Adipocyte (in vitro differentiated cells): ENCODE data around the gene AP4E1.
"Not testable (repeated sequence)": the region's sequence is repeated elsewhere in the genome, so short reads cannot be mapped to it uniquely, and the experiment has no call there.

Experiments
- DNase-seq: peaks from one replicate; pipeline ENCODE4 v3.0.0-alpha.2; 2015; ENCODE audit warnings: low read depth
- H3K27me3 ChIP-seq: replicated peaks from 2 replicates; pipeline ENCODE4 v1.7.0; 2013; ENCODE audit warnings: mild to moderate bottlenecking, low read length, moderate library complexity; ENCODE audit not compliant: control insufficient read depth, insufficient read depth
- H3K36me3 ChIP-seq: 2 replicates; pipeline ENCODE4 v1.7.0; 2013; ENCODE audit warnings: low read length, mild to moderate bottlenecking, moderate library complexity; ENCODE audit not compliant: control insufficient read depth, insufficient read depth, severe bottlenecking
- H3K4me1 ChIP-seq: 2 replicates; pipeline ENCODE4 v1.7.0; 2013; ENCODE audit warnings: mild to moderate bottlenecking, low read length, moderate library complexity; ENCODE audit not compliant: control insufficient read depth, insufficient read depth
- H3K4me3 ChIP-seq: 2 replicates; pipeline ENCODE4 v1.7.0; 2013; ENCODE audit warnings: mild to moderate bottlenecking, low read length, moderate library complexity
- H3K9ac ChIP-seq: 2 replicates; pipeline ENCODE4 v1.7.0; 2013; ENCODE audit warnings: mild to moderate bottlenecking, low read length, moderate library complexity
- H3K9me3 ChIP-seq: 2 replicates; pipeline ENCODE4 v1.7.0; 2013; ENCODE audit warnings: mild to moderate bottlenecking, low read length, moderate library complexity; ENCODE audit not compliant: control insufficient read depth

The AP4E1 gene

DNA sequence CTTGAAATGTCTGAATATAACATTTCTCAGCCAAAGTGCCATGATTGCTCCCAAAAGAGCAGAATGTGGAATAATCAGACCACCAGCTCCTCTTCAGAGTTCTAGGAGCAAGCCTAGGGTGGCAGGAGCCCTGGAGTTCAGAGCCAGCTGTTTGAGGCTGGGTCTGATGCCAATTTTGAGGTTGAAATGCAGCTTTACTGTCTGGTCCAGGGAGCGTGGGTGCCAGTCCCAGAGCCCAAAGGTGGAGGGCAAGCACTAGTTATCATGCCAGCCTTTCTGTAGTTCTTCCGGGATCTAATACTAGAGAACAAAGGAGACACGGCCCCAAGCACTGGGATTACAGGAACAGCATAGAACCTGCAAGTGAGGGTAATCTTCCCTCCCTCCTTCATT is 117.0 kb downstream of the AP4E1 start:
- peaks cover 20% of the 10 kb centered on the region for H3K4me1 ChIP-seq
- H3K36me3 ChIP-seq = no peaks in the 10 kb centered on the region
- no peak overlapping the region for H3K9ac ChIP-seq
- no peaks in the 10 kb centered on the region for H3K9me3 ChIP-seq
- no peak overlapping the region for H3K4me3 ChIP-seq
- no peak for DNase-seq
- H3K27me3 ChIP-seq = no peaks in the 10 kb centered on the region

DNA sequence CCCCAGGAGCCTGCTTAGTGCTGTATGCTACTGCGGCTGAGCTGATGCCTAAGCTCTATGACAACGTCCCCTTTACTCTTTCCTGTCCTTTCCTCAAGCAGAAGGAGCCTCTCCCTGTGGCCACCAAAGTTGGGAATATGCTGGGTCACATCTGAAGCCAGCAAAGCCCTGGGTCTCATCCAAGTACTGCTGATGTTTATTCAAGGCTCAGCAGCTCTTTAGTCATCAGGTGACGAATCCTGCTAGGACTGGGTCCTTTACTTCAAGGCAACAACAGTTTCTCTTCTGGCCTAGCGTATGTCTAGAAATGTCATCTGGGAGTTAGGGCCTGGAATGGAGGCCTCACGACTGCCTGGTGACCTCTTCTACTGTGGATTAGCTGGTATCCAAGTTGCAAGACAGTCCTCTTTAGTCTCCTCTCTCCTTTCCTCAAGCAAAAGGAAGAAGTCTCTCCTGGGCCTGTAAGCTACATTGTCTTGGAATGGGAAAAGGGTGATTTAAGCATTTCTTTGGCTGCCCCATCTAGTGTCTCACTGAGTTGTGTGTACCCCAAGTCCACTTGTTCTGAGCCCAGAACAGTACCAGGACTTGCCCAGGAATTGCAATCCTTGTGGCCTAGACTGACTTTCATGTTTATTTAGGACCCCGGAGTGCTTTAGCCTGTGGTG is 122.3 kb downstream of the AP4E1 start:
- Histone ChIP-seq H3K27me3 (no peaks in the 10 kb centered on the region), H3K4me3 (no peak overlapping the region), H3K4me1 (peaks cover 11% of the 10 kb centered on the region), H3K36me3 (no peaks in the 10 kb centered on the region), H3K9me3 (no peaks in the 10 kb centered on the region), H3K9ac (no peak overlapping the region)
- peak; percentile 64 for DNase-seq

DNA sequence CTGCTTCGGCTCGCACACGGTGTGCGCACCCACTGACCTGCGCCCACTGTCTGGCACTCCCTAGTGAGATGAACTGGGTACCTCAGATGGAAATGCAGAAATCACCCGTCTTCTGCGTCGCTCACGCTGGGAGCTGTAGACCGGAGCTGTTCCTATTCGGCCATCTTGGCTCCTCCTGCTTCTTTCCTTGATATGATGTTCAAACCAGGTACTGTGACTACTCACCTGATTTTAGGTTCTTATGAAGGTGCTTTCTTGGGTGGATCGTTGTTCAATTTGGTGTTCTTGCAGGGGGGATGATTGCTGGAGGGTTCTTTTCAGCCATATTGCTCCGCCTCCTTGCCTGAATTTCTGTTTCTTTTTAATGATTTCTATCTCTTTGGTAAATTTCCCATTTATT is 129.0 kb downstream of the AP4E1 start:
- not testable (repeated sequence) for H3K36me3 ChIP-seq, H3K4me1 ChIP-seq, DNase-seq, H3K27me3 ChIP-seq, H3K9me3 ChIP-seq, H3K9ac ChIP-seq, H3K4me3 ChIP-seq

DNA sequence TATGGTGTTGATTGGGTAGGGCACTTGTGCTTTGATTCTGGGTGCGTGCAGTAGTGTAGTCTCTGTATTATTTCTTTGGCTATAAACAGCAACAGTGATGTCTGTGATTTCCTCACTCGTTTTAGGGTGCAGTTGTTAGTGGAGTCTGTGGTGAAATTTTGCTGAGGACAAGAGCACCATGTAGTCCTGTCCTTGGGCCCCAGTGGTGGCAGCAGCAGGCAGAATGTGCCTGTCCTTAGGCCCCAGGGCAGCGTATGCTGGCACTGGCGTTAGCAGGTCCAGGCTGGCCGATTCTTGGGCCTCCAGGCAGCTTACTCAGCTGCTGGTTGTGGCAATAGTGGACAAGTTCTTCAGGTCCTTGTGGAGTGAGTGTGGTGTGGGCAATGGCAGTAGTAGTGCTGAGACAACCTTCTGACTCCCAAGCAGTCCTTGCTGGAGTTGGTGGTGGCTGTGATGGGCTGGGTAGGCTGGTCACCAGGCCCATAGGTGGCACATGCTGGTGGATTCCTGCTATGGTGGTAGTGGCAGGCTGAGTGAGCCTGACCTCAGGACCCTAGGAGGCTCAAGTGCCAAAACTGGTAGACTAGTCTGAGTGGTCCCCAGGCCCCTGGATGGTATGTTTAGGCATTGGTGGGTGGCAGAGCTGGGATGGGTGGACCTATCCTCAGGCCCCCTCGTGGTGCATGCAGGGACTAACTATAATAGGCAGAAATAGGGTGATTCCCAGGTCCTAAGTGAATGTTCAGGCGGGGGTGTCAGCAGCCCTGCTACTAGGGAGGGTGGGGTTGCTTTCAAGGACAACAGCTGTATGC is 129.9 kb downstream of the AP4E1 start:
- Histone ChIP-seq H3K4me1 (no peaks in the 10 kb centered on the region), H3K36me3 (no peaks in the 10 kb centered on the region), H3K4me3 (no peak overlapping the region)

DNA sequence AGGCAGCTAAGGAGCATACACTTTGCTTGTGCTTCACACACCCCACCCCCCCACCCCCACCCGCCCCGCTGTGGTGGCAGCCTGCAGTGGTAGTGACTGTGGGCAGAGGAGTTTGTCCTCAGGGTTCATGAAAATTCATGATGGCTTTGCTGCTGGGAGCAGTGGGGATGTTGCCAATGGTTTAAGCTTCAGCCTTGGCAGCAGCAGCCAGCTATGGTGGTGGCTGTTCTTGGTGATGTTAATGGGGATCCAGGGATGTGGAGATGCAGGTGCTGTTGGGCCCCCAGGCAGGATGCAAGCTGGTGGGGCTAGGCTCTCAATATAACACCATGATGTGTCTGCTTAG is 130.5 kb downstream of the AP4E1 start:
- no peak overlapping the region for H3K9ac ChIP-seq
- H3K27me3 ChIP-seq = no peaks in the 10 kb centered on the region
- H3K4me1 ChIP-seq = no peaks in the 10 kb centered on the region
- no peaks in the 10 kb centered on the region for H3K9me3 ChIP-seq
- no peaks in the 10 kb centered on the region for H3K36me3 ChIP-seq
- DNase-seq = no peak
- H3K4me3 ChIP-seq = no peak overlapping the region

More for the DNA sequence above, 129.9 kb downstream of the AP4E1 start:
- H3K9me3 ChIP-seq = no peaks in the 10 kb centered on the region
- no peaks in the 10 kb centered on the region for H3K27me3 ChIP-seq
- no peak for DNase-seq
- no peak overlapping the region for H3K9ac ChIP-seq

DNA sequence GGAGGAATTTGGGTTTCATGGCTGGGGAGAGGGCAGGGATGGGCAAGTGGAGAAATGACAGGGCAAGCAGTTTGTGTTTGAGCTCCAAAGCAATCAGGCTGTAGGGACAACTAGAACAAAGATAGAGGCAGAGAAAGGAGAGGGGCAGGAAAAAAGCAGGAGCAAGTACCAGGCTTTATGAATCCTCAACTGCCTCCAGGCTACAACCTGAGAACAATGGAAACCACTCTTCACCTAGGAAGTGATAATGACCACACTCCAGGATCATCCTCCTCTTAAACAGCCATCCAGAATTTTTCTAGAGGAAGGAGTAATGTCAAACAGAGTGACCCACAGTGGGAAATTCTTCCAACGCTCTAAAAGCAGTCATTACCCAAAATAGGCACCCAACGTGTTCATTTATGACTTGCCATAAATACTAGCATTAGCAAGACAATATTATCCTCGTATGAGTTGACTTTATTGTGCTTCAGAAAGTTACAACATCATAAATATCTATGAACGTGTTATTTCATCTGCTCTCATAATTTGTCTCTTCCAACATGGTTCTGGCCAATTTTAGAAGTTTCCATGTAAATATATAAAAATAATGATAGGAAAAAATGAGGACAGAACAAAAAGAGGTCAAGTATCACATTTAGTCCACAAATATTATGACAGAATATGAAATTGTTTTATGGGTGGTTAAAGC is 135.7 kb downstream of the AP4E1 start:
- DNase-seq = no peak
- H3K9ac ChIP-seq = no peak overlapping the region
- H3K27me3 ChIP-seq = no peaks in the 10 kb centered on the region
- H3K9me3 ChIP-seq = no peaks in the 10 kb centered on the region
- peaks cover 8% of the 10 kb centered on the region for H3K4me1 ChIP-seq
- H3K4me3 ChIP-seq = no peak overlapping the region
- no peaks in the 10 kb centered on the region for H3K36me3 ChIP-seq

DNA sequence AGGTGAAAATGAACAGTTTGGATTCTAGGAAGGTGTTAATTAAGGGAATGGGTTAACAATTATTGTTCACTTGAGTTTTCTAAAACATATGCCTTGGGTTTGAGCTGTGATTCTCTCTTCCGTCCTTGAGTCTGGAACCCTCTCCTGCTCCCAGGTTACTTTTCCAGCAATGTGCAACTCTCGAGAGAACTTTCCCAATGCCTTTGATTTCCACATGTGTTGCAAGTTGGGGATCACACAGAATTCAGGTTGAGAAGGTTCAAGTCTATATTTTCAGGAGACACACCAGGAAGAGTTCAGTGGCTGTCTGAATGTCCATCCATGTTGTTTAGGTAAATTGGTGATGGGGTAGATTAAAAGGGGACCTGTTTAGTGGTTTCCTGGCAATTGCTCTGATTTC is 137.5 kb downstream of the AP4E1 start:
- Histone ChIP-seq H3K4me1 (peaks cover 8% of the 10 kb centered on the region), H3K4me3 (no peak overlapping the region), H3K36me3 (no peaks in the 10 kb centered on the region), H3K27me3 (no peaks in the 10 kb centered on the region), H3K9me3 (no peaks in the 10 kb centered on the region), H3K9ac (no peak overlapping the region)
- no peak for DNase-seq

DNA sequence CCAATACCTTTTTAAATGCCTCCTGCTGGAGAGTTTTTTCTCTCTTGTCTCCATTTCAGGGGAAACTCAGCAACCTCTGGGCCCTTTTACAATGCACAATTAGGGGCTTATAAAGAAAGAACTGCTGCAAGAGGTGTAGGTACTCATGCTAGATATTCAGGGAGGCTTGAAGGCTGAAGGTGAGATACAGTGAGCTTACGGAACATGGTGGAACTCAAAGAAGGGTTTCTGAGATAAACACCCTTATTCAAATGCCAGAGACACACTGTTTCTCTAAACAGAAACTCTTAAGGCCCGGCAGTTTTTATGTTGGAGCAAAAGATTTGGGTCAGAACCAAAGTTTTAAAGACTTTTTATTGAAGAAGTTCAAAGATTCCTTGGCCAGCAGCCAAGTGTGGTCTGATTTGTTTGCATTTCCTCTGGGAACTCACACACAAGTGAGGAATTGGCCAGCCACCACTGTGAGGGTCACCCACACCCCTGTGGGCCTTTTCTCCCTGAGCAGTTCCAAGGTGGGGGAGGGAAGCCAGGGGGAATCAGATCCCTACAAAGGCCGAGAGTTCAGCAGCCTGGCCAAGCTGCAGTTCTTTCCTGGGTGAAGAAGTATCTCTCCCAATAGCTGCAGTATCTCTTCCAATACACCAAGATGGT is 138.4 kb downstream of the AP4E1 start:
- H3K4me3 ChIP-seq = no peak overlapping the region
- no peak overlapping the region for H3K9ac ChIP-seq
- peaks cover 14% of the 10 kb centered on the region for H3K4me1 ChIP-seq
- peak; percentile 43 for DNase-seq
- no peaks in the 10 kb centered on the region for H3K27me3 ChIP-seq
- no peaks in the 10 kb centered on the region for H3K36me3 ChIP-seq
- H3K9me3 ChIP-seq = no peaks in the 10 kb centered on the region

DNA sequence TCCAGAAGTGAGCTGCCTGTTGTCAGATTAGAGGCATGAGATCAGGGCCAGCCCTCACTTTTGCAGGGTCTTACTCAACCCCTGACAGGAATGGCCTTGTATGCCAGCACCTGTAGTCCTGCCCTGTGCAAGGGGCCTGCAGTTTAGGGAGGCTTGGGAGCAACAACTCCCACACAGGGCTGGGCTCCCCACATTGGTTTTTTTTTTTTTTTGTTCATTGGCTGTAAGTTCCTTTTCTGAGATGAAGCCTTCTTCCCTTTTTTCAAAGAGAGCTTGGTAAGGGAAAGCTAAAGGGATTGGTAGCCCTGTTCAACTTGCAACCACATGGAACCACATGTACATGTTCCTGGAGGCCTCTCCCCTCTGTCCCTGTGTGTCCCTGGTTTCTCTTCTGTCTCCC is 139.8 kb downstream of the AP4E1 start:
- Histone ChIP-seq H3K27me3 (no peaks in the 10 kb centered on the region), H3K9ac (no peak overlapping the region), H3K36me3 (no peaks in the 10 kb centered on the region), H3K4me1 (peaks cover 19% of the 10 kb centered on the region), H3K4me3 (no peak overlapping the region), H3K9me3 (no peaks in the 10 kb centered on the region)
- no peak for DNase-seq

DNA sequence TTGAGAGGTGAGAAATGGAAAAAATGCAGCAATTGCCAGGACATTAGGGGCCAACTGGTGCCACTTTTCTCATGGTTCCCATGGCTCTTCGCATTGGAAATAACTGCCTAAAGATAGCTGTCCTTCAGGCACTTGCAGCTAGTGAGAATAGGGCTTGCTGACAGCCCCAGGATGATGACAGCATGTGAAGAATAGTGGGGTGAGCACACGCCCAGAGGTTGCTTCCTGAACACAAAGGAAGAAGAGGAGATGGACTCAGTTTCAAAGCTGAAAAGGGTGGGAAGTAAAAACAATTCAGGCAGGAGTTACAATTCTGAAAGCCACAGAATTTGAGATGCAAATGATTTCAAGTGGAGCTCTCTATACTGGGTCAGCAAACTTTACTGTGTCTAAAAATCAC is 140.6 kb downstream of the AP4E1 start:
- Histone ChIP-seq H3K27me3 (no peaks in the 10 kb centered on the region), H3K4me1 (peaks cover 19% of the 10 kb centered on the region), H3K9ac (no peak overlapping the region), H3K9me3 (no peaks in the 10 kb centered on the region), H3K36me3 (no peaks in the 10 kb centered on the region), H3K4me3 (no peak overlapping the region)
- no peak for DNase-seq

DNA sequence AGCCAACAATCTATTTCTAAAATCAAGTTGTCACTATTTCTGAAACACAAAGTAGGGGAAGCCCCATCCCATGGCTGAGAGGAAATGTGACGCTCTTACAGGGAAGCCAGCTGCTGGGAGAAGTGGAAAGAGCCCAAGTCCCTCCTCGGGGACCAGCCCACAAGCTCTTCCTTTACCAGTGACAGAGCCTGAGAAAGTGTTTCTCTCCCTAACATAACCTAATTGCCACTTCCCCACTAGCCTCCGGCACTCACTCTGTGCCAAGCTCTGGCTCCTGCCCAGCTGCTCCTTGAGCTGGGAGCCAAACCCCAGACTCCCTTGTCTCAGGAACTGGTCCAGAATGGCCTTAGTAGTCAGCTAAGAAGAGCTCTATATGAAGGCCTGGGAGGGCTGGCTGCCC is 143.3 kb downstream of the AP4E1 start:
- H3K4me1 ChIP-seq = peaks cover 17% of the 10 kb centered on the region
- no peak overlapping the region for H3K4me3 ChIP-seq
- H3K36me3 ChIP-seq = peaks cover 10% of the 10 kb centered on the region
- H3K27me3 ChIP-seq = no peaks in the 10 kb centered on the region
- H3K9ac ChIP-seq = no peak overlapping the region
- no peaks in the 10 kb centered on the region for H3K9me3 ChIP-seq
- DNase-seq = no peak
